Measurements from ENCODE around the gene SRRT.
"Not testable (repeated sequence)": the region's sequence is repeated elsewhere in the genome, so short reads cannot be mapped to it uniquely, and the experiment has no call there.

The SRRT gene

DNA sequence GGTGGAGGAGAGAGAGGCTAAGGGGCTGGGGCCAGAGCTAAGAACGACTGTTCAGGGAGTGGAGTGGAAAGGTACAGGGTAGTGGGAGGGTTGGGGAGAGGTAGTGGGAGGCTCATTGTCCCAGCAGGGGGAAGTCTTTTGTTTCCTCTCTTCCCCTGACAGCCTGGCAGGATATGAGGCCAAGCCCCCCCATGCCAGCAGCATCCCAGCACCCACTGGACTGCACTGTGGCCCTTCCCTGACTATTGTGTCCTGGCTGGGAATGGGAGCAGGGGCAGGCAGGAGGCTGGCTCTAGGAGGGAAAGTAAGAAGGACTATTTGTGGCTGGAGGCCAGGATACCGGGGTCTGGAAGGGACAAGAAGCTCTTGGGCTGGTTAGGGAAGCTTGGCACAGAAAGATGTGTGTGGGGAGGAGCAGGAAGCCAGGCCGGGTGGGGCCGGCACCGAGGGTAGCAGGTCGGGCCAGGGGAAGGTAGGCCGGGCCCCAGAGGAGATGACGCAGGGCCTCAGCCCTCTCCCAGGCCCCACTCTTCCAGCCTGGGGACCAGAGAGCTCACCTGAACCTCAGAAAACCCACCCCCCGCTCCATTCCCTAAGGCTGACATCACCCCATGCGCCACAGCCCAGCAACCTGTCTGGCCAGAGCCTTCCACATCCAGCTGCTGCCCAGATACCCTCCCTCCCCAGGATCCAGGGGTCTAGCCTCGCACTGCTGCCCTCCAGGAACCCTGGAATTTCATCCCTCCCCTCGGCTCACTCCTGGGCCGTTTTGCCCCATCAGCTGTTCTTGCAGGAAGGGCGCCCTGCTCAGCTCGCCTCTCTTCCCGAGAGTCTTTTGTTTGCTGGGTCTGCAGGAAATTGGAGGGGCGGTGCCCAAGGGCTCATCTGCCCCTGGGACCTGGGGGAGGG, 38.7 kb upstream of the SRRT start:
- Histone ChIP-seq H3K27ac (peak overlapping the region; percentile 88), H4K20me1 (no peaks in the 10 kb centered on the region), H3K4me1 (peaks cover 23% of the 10 kb centered on the region), H3K9ac (peak overlapping the region; percentile 75), H3K4me3 (peak overlapping the region; percentile 59), H3K36me3 (no peaks in the 10 kb centered on the region), H3K9me3 (no peaks in the 10 kb centered on the region), H3K27me3 (no peaks in the 10 kb centered on the region), H3K4me2 (peak overlapping the region; percentile 91)
- no peak for TF ChIP-seq Cebpa-rat (IDR thresholded peaks at IDR 0.05)

DNA sequence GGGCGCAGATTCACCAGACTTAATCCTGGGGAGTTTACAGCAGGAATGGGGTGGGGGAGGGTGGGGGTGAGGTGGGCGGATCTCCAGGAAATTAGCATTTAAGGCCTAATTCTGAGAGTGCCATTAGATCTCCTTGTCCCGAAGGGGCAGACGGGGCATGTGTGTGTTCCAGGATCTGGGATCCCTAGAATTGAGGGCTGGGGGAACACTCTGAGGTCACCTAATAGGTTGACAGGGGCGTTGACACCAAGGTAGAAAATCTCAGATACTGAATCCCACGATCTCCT, 38.1 kb upstream of the SRRT start:
- Histone ChIP-seq H3K27me3 (no peaks in the 10 kb centered on the region), H3K4me2 (peak overlapping the region; percentile 91), H3K4me3 (peak overlapping the region; percentile 60), H3K9ac (peak overlapping the region; percentile 75), H3K27ac (peak overlapping the region; percentile 88), H3K9me3 (no peaks in the 10 kb centered on the region), H4K20me1 (no peaks in the 10 kb centered on the region), H3K4me1 (peaks cover 24% of the 10 kb centered on the region), H3K36me3 (no peaks in the 10 kb centered on the region)
- TF ChIP-seq Cebpa-rat (IDR thresholded peaks at IDR 0.05) = no peak

DNA sequence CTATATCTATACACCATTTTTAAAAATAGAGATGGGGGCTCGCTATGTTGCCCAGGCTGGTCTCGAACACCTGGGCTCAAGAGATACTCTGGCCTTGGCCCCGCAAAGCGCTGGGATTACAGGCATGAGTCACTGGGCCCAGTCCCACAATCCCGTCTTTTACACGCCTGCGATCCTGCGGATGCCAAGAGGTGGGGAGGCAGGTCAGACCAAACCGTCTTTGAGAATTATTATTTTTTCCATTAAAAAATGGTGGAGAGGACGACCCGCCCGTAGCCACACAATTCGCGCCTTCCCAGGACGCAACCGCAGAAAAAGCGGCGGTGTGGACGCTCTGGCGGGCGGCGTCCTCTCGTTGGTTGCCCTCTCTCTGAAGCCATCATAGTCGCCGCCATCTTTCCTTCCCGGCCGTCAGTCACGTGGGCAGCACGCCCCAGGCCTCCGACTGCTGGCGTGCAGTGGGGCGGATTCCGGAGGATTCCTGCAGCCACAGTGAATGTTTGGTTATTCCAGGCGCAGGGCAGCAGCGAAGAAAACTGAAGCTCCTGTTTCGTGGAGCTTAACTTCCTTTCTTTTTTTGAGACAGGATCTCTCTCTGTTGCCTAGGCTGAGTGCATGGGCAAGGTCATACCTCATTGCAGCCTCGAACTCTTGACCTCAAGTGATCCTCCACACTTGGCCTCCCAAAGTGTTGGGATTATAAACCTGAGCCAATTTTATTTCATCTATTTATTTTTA, 37.6 kb upstream of the SRRT start:
- Histone ChIP-seq H3K27me3 (no peaks in the 10 kb centered on the region), H3K9ac (peak overlapping the region; percentile 52), H3K4me3 (peak overlapping the region; percentile 60), H3K9me3 (no peaks in the 10 kb centered on the region), H3K4me1 (peaks cover 27% of the 10 kb centered on the region), H3K27ac (peak overlapping the region; percentile 88), H3K36me3 (no peaks in the 10 kb centered on the region), H4K20me1 (no peaks in the 10 kb centered on the region), H3K4me2 (peak overlapping the region; percentile 91)
- no peak for TF ChIP-seq Cebpa-rat (IDR thresholded peaks at IDR 0.05)

DNA sequence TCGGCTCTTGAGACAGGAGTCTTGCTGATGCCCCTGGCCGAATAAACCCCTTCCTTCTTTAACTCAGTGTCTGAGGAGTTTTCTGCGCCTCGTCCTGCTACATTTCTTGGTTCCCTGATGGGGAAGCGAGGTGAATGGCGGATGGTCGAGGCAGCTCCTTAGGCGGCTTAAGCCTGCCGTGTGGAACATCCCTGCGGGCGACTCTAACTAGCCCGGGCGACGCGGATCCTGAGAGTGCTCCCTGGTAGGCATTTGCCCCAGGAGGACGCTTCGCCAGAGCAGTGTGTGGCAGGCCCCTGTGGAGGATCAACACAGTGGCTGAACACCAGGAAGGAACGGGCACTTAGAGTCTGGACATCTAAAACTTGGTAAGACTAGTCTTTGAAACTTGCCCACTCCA, 35.5 kb upstream of the SRRT start:
- no peaks in the 10 kb centered on the region for H3K36me3 ChIP-seq
- H3K9me3 ChIP-seq = no peaks in the 10 kb centered on the region
- no peak for TF ChIP-seq Cebpa-rat (IDR thresholded peaks at IDR 0.05)
- no peaks in the 10 kb centered on the region for H4K20me1 ChIP-seq
- H3K4me2 ChIP-seq = no peak overlapping the region
- no peaks in the 10 kb centered on the region for H3K27me3 ChIP-seq
- no peak overlapping the region for H3K4me3 ChIP-seq
- peaks cover 27% of the 10 kb centered on the region for H3K4me1 ChIP-seq
- H3K9ac ChIP-seq = no peak overlapping the region
- H3K27ac ChIP-seq = no peak overlapping the region

DNA sequence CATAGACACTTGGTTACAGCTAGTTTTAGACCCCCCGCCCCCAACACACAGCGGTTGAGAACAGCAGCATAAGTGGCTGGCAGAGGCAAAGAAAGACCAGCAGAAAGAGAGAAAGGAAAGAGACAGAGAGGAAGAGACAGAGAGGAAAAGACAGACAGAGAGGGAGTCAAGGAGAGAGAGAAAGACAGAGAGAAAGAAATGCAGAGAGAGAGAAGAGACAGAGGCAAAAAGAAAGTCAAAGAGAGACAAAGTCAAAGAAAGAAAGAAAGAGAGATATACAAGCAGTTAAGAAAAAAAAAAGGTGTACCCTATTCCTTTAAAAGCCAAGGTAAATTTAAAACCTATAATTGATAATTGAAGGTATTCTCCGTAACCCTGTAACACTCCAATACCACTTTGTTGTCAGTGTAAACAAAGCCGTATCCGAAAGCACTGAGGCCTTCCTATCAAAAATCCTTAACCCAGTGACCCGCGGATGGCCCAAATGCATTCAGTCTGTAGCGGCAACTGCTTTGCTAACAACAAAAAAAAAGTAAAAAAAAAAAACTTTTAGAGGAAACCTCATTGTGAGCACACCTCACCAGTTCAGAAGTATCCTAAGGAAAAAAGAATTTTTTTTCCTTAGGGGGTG, 34.3 kb upstream of the SRRT start:
- Histone ChIP-seq H3K4me1 (peaks cover 26% of the 10 kb centered on the region), H3K4me2 (no peak overlapping the region), H3K36me3 (no peaks in the 10 kb centered on the region), H3K9ac (no peak overlapping the region), H3K27me3 (no peaks in the 10 kb centered on the region), H3K9me3 (no peaks in the 10 kb centered on the region), H3K4me3 (no peak overlapping the region), H4K20me1 (no peaks in the 10 kb centered on the region), H3K27ac (no peak overlapping the region)
- TF ChIP-seq Cebpa-rat (IDR thresholded peaks at IDR 0.05) = no peak

DNA sequence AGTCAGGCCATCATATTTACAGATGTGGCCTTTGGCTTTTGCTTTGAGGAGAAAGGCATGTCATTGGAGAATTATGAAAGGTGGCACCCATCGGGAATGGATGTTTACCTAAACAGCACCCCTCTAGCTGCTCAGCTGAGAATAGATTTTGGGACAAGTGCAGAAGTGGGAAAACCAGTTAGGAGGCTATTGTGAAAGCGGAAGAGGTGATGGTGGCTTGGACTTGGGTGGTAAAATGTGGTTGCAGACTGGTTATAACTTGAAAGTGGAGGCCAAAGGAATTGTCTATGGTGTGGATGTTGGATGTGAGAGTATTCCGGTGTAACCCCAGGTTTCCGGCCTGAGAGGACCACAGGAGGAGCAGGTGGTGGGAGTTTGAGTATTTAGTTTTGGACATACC, 27.5 kb upstream of the SRRT start:
- Histone ChIP-seq H3K4me1 (peaks cover 8% of the 10 kb centered on the region; the same call in 1 of the 2 replicates), H3K27ac (no peak overlapping the region), H3K9ac (no peak overlapping the region), H3K36me3 (no peaks in the 10 kb centered on the region), H4K20me1 (no peaks in the 10 kb centered on the region), H3K9me3 (no peaks in the 10 kb centered on the region), H3K4me2 (no peak overlapping the region), H3K27me3 (no peaks in the 10 kb centered on the region), H3K4me3 (no peak overlapping the region)
- TF ChIP-seq Cebpa-rat (IDR thresholded peaks at IDR 0.05) = no peak

DNA sequence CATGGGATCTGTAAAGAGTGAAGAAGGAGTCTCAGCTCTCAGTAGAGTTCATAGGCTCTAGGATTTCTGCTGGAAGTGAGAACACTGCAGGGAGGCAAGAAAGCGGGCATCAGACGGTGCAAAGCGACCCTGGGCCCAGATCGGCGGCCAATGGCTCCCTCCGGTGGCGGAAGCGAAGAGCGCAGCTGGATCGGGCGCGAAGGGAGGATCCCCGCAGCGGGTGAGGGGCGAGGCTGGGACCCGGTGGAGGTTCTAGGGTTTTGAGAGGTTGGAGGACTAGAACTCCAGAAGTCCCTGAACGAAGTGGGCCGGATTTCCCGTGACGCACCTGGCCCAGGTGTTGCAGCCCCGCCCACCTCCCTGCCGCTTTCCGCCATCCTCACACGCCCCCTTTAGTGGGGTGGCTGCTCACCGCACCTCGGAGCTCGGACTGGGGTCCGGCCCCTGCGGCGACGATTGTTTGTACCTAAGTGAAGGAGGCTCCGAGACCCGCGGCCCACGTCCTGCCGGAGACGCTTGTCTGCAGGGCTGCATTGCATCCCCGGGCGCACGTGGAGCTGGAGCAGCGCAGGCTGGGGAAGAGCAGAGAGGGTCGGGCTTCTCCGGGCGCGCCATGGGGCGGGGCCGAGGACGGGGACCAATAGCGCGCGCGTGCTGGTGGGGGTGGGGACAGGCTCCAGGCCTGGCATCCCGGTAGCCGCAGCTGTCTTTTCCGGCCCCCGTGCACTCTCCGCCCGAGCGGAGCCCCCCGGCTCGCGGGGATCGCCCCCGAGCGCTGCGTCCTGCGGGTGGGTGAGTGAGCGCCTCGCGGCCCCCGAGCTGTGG, 22.6 kb upstream of the SRRT start, which contains the start of gene SLC12A9:
TSS of gene SLC12A9 (plus strand) at position 666 of the 825 bp plus-strand sequence. CDS start 1,485 bp downstream, outside the sequence.
- H3K4me3 ChIP-seq = peak within 1 kb of the TSS; percentile 88
- peaks cover 30% of the 10 kb centered on the region for H3K4me1 ChIP-seq
- peak within 1 kb of the TSS; percentile 100 for H3K4me2 ChIP-seq
- H3K9ac ChIP-seq = peak within 1 kb of the TSS; percentile 84
- H4K20me1 ChIP-seq = peaks cover 43% of the 10 kb centered on the region
- H3K36me3 ChIP-seq = peaks cover 26% of the 10 kb centered on the region
- peak within 1 kb of the TSS; percentile 75 for H3K27ac ChIP-seq
- TF ChIP-seq Cebpa-rat (IDR thresholded peaks at IDR 0.05) = no peak
- H3K27me3 ChIP-seq = no peaks in the 10 kb centered on the region
- no peaks in the 10 kb centered on the region for H3K9me3 ChIP-seq

DNA sequence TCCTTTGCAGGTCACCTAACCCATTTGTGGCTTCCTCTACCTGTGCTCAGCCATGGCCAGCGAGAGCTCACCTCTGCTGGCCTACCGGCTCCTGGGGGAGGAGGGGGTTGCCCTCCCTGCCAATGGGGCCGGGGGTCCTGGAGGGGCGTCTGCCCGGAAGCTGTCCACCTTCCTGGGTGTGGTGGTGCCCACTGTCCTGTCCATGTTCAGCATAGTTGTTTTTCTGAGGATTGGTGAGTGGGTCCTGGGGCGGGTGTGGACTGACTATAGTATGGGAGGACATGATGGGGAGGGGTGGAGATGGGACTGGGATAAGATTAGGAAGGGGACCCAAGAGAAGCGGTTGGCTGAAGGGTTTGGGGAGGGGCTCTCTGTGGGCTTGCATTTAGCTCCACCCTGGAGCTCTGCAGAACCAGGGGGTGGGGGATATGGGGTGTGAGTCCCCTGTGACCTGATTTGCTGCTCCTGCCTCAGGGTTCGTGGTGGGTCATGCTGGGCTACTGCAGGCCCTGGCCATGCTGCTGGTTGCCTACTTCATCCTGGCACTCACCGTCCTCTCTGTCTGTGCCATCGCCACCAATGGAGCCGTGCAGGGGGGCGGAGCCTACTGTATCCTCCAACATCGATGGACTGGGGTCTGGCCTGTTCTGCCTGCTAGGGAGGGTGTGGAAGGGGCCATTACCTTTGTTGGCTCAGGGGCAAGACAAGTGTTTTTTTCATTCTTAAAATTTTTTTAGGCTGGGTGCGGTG, 20.6 kb upstream of the SRRT start:
- H3K4me1 ChIP-seq = peaks cover 30% of the 10 kb centered on the region
- 0 out of 2 replicates have a peak overlapping the region, but pooled peaks have one; percentile 18 for H3K27ac ChIP-seq
- TF ChIP-seq Cebpa-rat (IDR thresholded peaks at IDR 0.05) = no peak
- H3K36me3 ChIP-seq = peaks cover 42% of the 10 kb centered on the region
- no peaks in the 10 kb centered on the region for H3K9me3 ChIP-seq
- peak overlapping the region; percentile 84; the same call in 1 of the 2 replicates for H3K9ac ChIP-seq
- H3K4me3 ChIP-seq = peak overlapping the region; percentile 88; the same call in 1 of the 2 replicates
- H4K20me1 ChIP-seq = peaks cover 64% of the 10 kb centered on the region
- peak overlapping the region; percentile 100 for H3K4me2 ChIP-seq
- no peaks in the 10 kb centered on the region for H3K27me3 ChIP-seq

DNA sequence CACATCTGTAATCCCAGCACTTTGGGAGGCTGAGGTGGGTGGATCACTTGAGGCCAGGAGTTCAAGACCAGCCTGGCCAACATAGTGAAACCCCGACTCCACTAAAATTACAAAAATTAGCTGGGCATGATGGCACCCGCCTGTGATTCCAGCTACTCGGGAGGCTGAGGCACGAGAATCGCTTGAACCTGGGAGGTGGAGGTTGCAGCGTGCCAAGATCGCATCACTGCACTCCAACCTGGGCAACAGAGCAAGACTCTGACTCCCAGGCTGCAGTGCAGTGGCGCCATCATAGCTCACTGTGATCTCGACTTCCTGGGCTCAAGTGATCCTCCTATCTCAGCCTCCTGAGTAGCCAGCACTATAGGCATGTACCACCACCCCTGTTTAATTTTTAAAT, 20.0 kb upstream of the SRRT start:
- not testable (repeated sequence) for H3K9ac ChIP-seq, H3K4me3 ChIP-seq, H3K27ac ChIP-seq, H3K4me2 ChIP-seq, H3K9me3 ChIP-seq, H3K27me3 ChIP-seq
- H3K36me3 ChIP-seq = peaks cover 48% of the 10 kb centered on the region
- peaks cover 69% of the 10 kb centered on the region for H4K20me1 ChIP-seq
- peaks cover 30% of the 10 kb centered on the region for H3K4me1 ChIP-seq

Data from BLaER1 (cell line).